Stomach (tissue), 4 donors: ENCODE results near the gene MYOCOS.

Experiments used
- EP300 ChIP-seq: sonication (generic); formaldehyde crosslinking; IDR thresholded peaks from one replicate; pipeline ENCODE4 v1.6.1; 2017; ENCODE audit warnings: antibody characterized with exemption
- POLR2A ChIP-seq, 4 donors: fragments of 450-650 bp; IDR thresholded peaks; one replicate each; pipeline ENCODE4 v1.6.1; 2016; ENCODE audit warnings: antibody characterized with exemption in 4 of 4, control low read depth in 2 of 4, mild to moderate bottlenecking in 1 of 4, moderate library complexity in 1 of 4
- TF ChIP-seq, protein P1 (sequence below), 7 experiments: fragments of 450-650 bp in 4 of 7; fragments of 200-600 bp in 3 of 7; sonication (generic) in 3 of 7; IDR thresholded peaks; one replicate each; pipeline ENCODE4 v1.5.1; 2016 to 2019; ENCODE audit warnings: antibody characterized with exemption in 7 of 7, control low read depth in 2 of 7, mild to moderate bottlenecking in 1 of 7

DNA sequence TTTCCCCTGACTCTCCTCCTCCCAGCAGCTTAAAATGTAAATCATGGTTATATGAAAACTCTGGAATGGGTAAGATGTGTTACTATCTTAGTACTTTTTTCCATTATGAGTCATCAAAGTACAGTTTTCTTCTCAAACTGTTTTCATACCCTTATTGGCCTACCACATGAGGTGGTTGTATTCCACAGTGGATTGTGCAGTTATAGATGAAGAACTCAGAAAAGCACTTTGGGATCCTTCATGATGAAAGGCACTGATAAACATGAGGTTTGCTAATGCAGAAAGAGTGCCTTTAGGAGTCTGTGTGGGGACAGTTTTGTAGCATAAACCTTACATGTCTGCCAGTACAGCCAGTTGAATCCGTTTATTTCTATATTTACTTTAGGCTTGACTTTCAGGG, 32.0 kb upstream of the MYOCOS start:
- TF ChIP-seq, protein P1, sequence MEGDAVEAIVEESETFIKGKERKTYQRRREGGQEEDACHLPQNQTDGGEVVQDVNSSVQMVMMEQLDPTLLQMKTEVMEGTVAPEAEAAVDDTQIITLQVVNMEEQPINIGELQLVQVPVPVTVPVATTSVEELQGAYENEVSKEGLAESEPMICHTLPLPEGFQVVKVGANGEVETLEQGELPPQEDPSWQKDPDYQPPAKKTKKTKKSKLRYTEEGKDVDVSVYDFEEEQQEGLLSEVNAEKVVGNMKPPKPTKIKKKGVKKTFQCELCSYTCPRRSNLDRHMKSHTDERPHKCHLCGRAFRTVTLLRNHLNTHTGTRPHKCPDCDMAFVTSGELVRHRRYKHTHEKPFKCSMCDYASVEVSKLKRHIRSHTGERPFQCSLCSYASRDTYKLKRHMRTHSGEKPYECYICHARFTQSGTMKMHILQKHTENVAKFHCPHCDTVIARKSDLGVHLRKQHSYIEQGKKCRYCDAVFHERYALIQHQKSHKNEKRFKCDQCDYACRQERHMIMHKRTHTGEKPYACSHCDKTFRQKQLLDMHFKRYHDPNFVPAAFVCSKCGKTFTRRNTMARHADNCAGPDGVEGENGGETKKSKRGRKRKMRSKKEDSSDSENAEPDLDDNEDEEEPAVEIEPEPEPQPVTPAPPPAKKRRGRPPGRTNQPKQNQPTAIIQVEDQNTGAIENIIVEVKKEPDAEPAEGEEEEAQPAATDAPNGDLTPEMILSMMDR (IDR thresholded peaks at IDR 0.05) = no peak
- TF ChIP-seq POLR2A (IDR thresholded peaks at IDR 0.05) (no peak), EP300 (no peak)
